Activated naive CD4-positive, alpha-beta T cell treated with anti-CD3 and anti-CD28 coated beads, Interleukin-2, amount 10 ng/mL, durations not matched to agents 7 days and 5 days (primary cell): ENCODE measurements around the gene GKAP1.
"Not testable (repeated sequence)": the region's sequence is repeated elsewhere in the genome, so short reads cannot be mapped to it uniquely, and the experiment has no call there.

Experiments used
- CTCF ChIA-PET: fragments of 350-600 bp; sonication (Branson Sonifier 250); formaldehyde crosslinking; loops from one replicate; lab custom pipeline; 2021; ENCODE audit warnings: antibody characterized with exemption; lab: Charles Lee
- DNase-seq: peaks from one replicate; pipeline ENCODE4 v3.0.0-alpha.2; 2020
- H3K27ac Mint-ChIP-seq: one replicate; pipeline ENCODE4 v1.8.0; 2021; ENCODE audit warnings: mild to moderate bottlenecking, moderate library complexity, mixed read lengths
- H3K27me3 Mint-ChIP-seq: one replicate; pipeline ENCODE4 v1.8.0; 2021; ENCODE audit warnings: mild to moderate bottlenecking, mixed read lengths
- H3K36me3 Mint-ChIP-seq: one replicate; pipeline ENCODE4 v1.8.0; 2021; ENCODE audit warnings: mixed read lengths
- H3K4me1 Mint-ChIP-seq: one replicate; pipeline ENCODE4 v1.8.0; 2021; ENCODE audit warnings: mixed read lengths
- H3K4me3 Mint-ChIP-seq: one replicate; pipeline ENCODE4 v1.8.0; 2021; ENCODE audit warnings: mild to moderate bottlenecking, moderate library complexity, mixed read lengths
- H3K9me3 Mint-ChIP-seq: one replicate; pipeline ENCODE4 v1.8.0; 2021; ENCODE audit warnings: mixed read lengths

Gene GKAP1

GRCh38 chr9:83817356-83818278, at the start of gene GKAP1:
Gene GKAP1, minus strand, starts transcription at chr9:83817769. Its CDS starts 11,252 bp downstream, at chr9:83806517.
- peaks cover 18% of the 10 kb centered on the region for H3K4me1 Mint-ChIP-seq
- H3K27me3 Mint-ChIP-seq, result peaks cover 12% of the 10 kb centered on the region
- H3K27ac Mint-ChIP-seq, result peak within 1 kb of the TSS; percentile 86
- H3K9me3 Mint-ChIP-seq, CTCF ChIA-PET, H3K36me3 Mint-ChIP-seq: not testable (repeated sequence)
- H3K4me3 Mint-ChIP-seq, result peak within 1 kb of the TSS; percentile 83
- DNase-seq, result peak; percentile 85

- H3K4me3 Mint-ChIP-seq, H3K9me3 Mint-ChIP-seq, DNase-seq, H3K36me3 Mint-ChIP-seq, CTCF ChIA-PET, H3K27ac Mint-ChIP-seq, H3K4me1 Mint-ChIP-seq, H3K27me3 Mint-ChIP-seq: not testable (repeated sequence)
These were observed 32.3 kb upstream of the GKAP1 start for GRCh38 chr9:83849895-83850294.

- not testable (repeated sequence) for H3K27ac Mint-ChIP-seq, DNase-seq, H3K27me3 Mint-ChIP-seq, H3K4me1 Mint-ChIP-seq, H3K36me3 Mint-ChIP-seq, H3K4me3 Mint-ChIP-seq, H3K9me3 Mint-ChIP-seq
- CTCF ChIA-PET, result interaction anchor here (0.6 kb wide), 1 partner anchor 1797 kb away, joined by 4 read pairs; no protein-coding TSS in a partner anchor
These were observed 19.6 kb upstream of the GKAP1 start for GRCh38 chr9:83837070-83837643.

GRCh38 chr9:83830426-83831071, 13.0 kb upstream of the GKAP1 start:
- H3K27ac Mint-ChIP-seq, CTCF ChIA-PET, H3K4me3 Mint-ChIP-seq, H3K4me1 Mint-ChIP-seq, H3K36me3 Mint-ChIP-seq, DNase-seq, H3K9me3 Mint-ChIP-seq, H3K27me3 Mint-ChIP-seq: not testable (repeated sequence)

GRCh38 chr9:83824986-83825623, 7.5 kb upstream of the GKAP1 start:
- H3K9me3 Mint-ChIP-seq, DNase-seq, H3K4me3 Mint-ChIP-seq, CTCF ChIA-PET, H3K36me3 Mint-ChIP-seq, H3K4me1 Mint-ChIP-seq, H3K27ac Mint-ChIP-seq: not testable (repeated sequence)
- H3K27me3 Mint-ChIP-seq, result peaks cover 14% of the 10 kb centered on the region

GRCh38 chr9:83817011-83817355, 586 bp downstream of the GKAP1 start:
- peaks cover 18% of the 10 kb centered on the region for H3K4me1 Mint-ChIP-seq
- peak overlapping the region; percentile 72 for H3K27ac Mint-ChIP-seq
- not testable (repeated sequence) for H3K9me3 Mint-ChIP-seq, H3K36me3 Mint-ChIP-seq, H3K27me3 Mint-ChIP-seq, DNase-seq
- H3K4me3 Mint-ChIP-seq, result peak overlapping the region; percentile 83
- CTCF ChIA-PET, result interaction anchor here (1.0 kb wide), 1 partner anchor 106 kb away, joined by 3 read pairs; no protein-coding TSS in a partner anchor

- H3K27ac Mint-ChIP-seq, DNase-seq, H3K27me3 Mint-ChIP-seq, H3K9me3 Mint-ChIP-seq, H3K4me3 Mint-ChIP-seq, CTCF ChIA-PET, H3K36me3 Mint-ChIP-seq: not testable (repeated sequence)
- peaks cover 18% of the 10 kb centered on the region for H3K4me1 Mint-ChIP-seq
These were observed 2.4 kb downstream of the GKAP1 start for GRCh38 chr9:83815120-83815519.

DNA sequence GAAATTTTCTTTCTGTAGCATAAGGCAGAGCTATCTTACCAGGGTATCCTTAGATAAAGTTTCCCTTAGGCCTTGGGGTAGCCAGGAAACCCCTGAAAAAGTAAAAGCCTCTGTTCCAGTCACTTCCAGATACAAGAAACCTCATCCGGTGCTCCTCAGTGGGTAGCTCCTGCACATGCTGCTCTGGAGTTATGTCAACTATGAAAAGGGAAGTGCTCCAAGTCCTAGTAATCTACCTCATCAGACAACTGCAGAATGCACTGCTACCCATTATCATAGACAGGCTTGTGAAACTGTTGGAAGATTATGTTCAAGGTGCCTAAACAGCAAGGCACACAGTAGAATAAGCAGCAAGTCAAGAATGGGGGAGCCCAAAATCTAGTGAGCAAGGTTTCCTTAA, 8.4 kb downstream of the GKAP1 start:
- H3K27ac Mint-ChIP-seq, H3K36me3 Mint-ChIP-seq, H3K27me3 Mint-ChIP-seq, H3K4me3 Mint-ChIP-seq, H3K9me3 Mint-ChIP-seq, DNase-seq, CTCF ChIA-PET, H3K4me1 Mint-ChIP-seq: not testable (repeated sequence)

- H3K9me3 Mint-ChIP-seq, H3K4me3 Mint-ChIP-seq, CTCF ChIA-PET, H3K27me3 Mint-ChIP-seq, DNase-seq, H3K36me3 Mint-ChIP-seq, H3K4me1 Mint-ChIP-seq, H3K27ac Mint-ChIP-seq: not testable (repeated sequence)
These were observed 13.1 kb downstream of the GKAP1 start for GRCh38 chr9:83804454-83804853.

DNA sequence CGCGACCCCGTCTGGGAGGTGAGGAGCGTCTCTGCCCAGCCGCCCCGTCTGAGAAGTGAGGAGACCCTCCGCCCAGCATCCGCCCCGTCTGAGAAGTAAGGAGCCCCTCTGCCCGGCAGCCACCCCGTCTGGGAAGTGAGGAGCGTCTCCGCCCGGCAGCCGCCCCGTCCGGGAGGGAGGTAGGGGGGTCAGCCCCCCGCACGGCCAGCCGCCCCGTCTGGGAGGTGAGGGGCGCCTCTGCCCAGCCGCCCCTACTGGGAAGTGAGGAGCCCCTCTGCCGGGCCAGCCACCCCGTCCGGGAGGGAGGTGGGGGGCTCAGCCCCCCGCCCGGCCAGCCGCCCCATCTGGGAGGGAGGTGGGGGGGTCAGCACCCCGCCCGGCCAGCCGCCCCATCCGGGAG, 13.6 kb downstream of the GKAP1 start:
- CTCF ChIA-PET, DNase-seq, H3K27me3 Mint-ChIP-seq, H3K4me3 Mint-ChIP-seq, H3K36me3 Mint-ChIP-seq, H3K27ac Mint-ChIP-seq, H3K4me1 Mint-ChIP-seq, H3K9me3 Mint-ChIP-seq: not testable (repeated sequence)

DNA sequence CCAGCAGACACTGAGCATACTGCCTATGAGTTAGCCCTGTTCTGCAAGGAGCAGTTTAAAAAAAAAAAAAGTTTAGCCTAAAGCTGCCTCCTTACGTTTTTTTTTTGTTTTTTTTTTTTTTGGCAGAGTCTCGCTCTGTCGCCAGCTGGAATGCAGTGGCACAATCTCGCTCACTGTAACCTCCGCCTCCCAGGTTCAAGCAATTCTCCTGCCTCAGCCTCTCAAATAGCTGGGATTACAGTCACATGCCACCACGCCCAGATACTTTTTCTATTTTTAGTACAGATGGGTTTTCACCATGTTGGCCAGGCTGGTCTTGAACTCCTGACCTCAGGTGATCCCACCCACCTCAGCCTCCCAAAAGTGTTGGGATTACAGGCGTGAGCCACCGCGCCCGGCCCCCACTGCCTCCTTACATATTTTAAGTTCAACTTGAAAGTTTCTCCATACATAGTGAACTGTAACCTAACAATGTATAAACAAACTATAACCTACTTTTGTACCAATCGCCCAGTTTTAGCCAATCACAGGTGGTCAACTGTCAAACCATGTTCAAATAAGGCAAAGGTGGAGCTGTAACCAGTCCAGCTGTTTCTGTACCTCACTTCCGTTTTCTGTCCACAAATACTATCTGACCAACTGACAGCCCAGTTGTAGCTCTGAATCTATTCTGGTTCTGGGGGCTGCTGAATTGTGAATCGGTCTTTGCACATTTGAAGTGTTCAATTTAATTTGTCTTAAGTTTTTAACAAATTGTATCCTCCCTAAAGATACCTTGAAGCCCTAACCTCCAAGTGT, 17.1 kb downstream of the GKAP1 start:
- Mint-ChIP-seq H3K9me3 (no peaks in the 10 kb centered on the region), H3K4me1 (no peaks in the 10 kb centered on the region), H3K27ac (no peak overlapping the region), H3K36me3 (peaks cover 13% of the 10 kb centered on the region), H3K27me3 (no peaks in the 10 kb centered on the region), H3K4me3 (no peak overlapping the region)
- DNase-seq, result no peak
- CTCF ChIA-PET, result no interaction called here

DNA sequence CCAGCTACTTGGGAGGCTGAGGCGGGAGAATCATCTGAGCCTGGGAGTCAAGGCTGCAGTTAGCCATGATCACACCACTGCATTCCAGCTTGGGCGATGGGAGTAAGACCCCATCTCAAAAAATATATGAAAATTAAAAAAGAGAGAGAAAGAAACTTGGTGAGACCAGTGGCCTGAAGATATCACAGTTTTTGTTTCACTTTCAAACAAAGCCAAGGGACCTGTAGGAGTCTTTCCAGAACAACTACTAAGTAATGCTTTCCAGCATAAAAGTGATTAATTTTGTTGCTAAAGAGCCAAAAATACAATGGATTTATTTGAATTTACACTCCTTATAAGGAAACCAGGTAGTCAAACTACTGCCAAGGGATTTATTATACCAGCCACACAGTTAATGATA, 23.5 kb downstream of the GKAP1 start:
- peaks cover 7% of the 10 kb centered on the region for H3K4me1 Mint-ChIP-seq
- H3K27me3 Mint-ChIP-seq, result no peaks in the 10 kb centered on the region
- peak overlapping the region; percentile 69 for H3K27ac Mint-ChIP-seq
- H3K4me3 Mint-ChIP-seq, result no peak overlapping the region
- H3K9me3 Mint-ChIP-seq, result no peaks in the 10 kb centered on the region
- DNase-seq, result no peak
- CTCF ChIA-PET, result interaction anchor here (0.6 kb wide), 1 partner anchor 18 kb away, joined by 3 read pairs; no protein-coding TSS in a partner anchor
- peaks cover 13% of the 10 kb centered on the region for H3K36me3 Mint-ChIP-seq

DNA sequence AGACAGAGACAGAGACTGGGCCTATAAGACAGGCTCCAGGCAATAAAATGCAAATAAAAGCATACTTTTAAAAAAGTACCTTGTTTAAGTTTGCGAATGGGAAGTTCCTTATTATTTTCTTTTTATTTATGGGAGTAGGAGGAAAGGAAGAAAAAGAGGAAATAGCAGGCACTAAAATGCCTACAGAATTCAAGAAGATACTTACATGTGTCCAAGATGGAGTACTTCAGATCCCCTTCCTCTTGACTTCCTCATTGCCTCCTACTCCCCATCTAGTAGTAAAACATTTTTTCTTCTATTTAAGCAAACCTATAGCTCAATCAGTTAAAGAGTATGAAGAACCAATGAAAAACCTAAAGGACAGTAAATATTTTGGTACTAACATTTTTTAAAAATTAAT, 24.8 kb downstream of the GKAP1 start:
- no peak overlapping the region for H3K4me3 Mint-ChIP-seq
- H3K27ac Mint-ChIP-seq, result no peak overlapping the region
- no peak for DNase-seq
- H3K36me3 Mint-ChIP-seq, result peaks cover 9% of the 10 kb centered on the region
- CTCF ChIA-PET, result no interaction called here
- peaks cover 7% of the 10 kb centered on the region for H3K4me1 Mint-ChIP-seq
- no peaks in the 10 kb centered on the region for H3K27me3 Mint-ChIP-seq
- no peaks in the 10 kb centered on the region for H3K9me3 Mint-ChIP-seq

DNA sequence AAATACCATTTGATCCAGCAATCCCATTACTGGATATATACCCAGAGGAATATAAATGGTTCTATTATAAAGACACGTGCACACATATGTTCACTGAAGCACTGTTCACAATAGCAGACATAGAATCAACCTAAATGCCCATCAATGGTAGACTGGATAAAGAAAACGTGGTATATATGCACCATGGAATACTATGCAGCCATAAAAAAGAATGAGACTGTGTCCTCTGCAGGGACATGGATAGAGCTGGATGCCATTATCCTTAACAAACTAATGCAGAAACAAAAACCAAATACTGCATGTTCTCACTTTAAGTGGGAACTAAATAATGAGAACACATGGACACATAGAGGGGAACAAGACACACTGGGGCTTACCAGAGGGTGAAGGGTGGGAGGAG, 39.4 kb downstream of the GKAP1 start:
- H3K4me1 Mint-ChIP-seq, result no peaks in the 10 kb centered on the region
- H3K36me3 Mint-ChIP-seq, result peaks cover 2% of the 10 kb centered on the region
- DNase-seq, result no peak
- no peak overlapping the region for H3K4me3 Mint-ChIP-seq
- H3K27ac Mint-ChIP-seq, result no peak overlapping the region
- no peaks in the 10 kb centered on the region for H3K27me3 Mint-ChIP-seq
- CTCF ChIA-PET, result no interaction called here
- H3K9me3 Mint-ChIP-seq, result no peaks in the 10 kb centered on the region
